HG02943 (cell line): ENCODE results near the gene PPP1R16B.
"Not testable (repeated sequence)": the region's sequence is repeated elsewhere in the genome, so short reads cannot be mapped to it uniquely, and the experiment has no call there.

Experiments used
- ATAC-seq: cut with Tn5 transposase; IDR thresholded peaks from one replicate; pipeline ENCODE4 v1.9.1; 2021; ENCODE audit warnings: mild to moderate bottlenecking, low read depth, moderate library complexity; ENCODE audit not compliant: unreplicated experiment

Gene PPP1R16B

GRCh38 chr20:38953630-38954340 is 148.3 kb downstream of the PPP1R16B start:
- ATAC-seq: no peak

- no peak for ATAC-seq
Measured at GRCh38 chr20:38957235-38957876, 151.9 kb downstream of the PPP1R16B start.

- no peak for ATAC-seq
Measured at GRCh38 chr20:38957915-38958485, 152.5 kb downstream of the PPP1R16B start.

DNA sequence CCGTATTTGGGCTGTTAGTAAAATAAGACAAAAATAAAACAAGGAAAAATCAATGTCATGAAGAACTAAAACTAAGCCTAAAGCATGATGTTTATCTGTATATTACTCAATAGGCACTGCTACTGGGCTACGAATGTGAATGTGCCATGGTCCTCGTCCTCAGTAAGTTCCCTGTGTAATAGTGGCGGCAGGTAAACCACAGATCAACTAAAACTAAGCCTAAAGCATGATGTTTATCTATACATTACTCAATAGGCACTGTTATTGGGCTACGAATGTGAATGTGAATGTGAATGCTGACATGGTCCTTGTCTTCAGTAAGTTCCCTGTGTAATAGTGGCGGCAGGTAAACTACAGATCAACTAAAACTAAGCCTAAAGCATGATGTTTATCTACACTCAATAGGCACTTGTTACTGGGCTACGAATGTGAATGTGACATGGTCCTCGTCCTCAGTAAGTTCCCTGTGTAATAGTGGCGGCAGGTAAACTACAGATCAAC is 154.7 kb downstream of the PPP1R16B start:
- not testable (repeated sequence) for ATAC-seq

DNA sequence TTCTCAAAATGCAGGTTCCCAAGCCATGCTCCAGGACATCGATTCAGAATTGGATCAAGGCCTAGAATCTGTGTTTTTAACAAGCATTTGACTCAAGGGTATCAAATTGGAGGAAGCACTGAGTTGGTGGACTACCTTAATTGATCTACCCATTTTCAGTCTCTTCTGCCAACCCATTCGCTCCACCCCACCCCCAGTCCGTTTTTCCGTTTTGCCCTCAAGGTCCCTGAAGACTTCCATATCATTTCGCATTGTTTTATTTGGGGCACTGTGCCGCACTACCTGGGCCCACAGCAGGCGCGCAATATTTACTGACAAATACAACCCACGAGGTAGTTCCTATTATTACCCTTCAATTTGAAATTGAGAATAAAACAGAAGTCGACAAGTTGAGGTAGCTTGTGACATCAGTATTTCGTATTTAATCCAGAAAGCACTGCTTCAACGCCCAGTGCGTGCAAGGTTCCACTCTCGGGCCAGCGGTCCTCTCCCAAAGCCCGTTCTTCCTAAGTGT is 156.1 kb downstream of the PPP1R16B start:
- peak; percentile 5 for ATAC-seq

DNA sequence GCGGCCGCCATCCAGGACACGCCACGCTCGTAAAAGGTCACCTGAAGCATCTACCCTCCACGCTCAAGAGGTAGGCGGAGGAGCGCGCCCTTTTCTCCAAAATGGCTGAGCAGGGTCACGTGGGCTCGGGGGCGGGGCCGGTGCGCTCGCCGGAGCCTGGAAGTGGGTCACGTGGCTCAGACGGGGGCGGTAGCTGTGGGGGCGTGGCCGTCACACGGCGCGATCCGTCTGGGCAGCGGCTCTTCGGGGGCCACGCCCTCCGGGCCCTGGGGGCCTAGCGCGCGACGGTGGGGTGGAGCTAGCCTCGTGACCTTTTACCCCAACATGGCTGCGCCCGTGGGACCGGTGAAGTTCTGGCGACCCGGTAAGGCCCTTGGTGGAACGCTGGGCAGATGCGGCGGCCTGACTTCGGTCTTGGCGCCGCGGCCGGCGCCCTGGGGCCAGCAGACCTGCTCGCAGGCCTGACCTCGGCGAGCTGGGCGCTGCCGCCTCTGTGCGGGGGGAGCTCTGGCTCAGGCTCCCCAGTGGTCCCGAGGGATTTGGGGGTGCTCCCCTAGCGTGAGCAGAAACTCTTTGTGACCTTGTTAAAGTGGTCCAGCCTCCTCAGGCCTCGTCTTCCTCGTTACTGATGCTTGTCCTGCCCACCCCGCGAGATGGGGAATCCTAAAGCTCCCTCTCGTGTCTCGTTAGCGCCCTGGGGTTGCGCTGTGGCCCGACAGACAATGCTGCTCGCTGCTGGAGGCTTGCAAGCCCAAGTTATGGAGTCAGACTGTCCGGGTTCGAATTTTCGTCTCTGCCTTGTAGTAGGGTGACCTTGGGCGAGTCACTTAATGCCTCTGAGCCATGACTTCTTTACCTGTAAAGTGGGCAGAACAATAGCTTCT is 156.8 kb downstream of the PPP1R16B start, which contains the start of gene DHX35:
Gene DHX35, plus strand, starts transcription at position 301 of the 884 bp plus-strand sequence. Its CDS starts 24 bp downstream, at position 325.
- peak; percentile 91 for ATAC-seq

DNA sequence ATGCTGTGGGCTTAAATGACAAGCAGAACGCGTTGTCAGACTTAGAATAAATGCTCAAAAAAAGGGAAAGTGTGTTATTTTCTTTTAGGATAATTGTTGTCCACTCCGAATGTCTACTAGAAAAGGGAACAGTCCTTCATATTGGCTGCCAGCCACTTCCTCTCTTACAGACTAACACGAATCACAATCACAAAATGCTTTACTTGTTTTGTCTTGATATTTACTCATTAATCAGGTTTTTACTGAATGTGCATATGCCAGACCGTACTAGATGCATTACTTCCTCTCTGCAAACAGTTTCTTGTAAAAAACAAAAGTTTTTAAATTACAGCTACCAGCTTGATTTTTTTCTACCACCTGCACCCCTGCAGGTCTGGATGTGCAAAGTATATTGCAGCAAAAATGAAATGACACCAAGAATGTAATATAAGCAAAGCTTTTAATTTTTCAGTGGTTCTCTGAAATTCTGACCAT is 157.5 kb downstream of the PPP1R16B start:
- no peak for ATAC-seq

DNA sequence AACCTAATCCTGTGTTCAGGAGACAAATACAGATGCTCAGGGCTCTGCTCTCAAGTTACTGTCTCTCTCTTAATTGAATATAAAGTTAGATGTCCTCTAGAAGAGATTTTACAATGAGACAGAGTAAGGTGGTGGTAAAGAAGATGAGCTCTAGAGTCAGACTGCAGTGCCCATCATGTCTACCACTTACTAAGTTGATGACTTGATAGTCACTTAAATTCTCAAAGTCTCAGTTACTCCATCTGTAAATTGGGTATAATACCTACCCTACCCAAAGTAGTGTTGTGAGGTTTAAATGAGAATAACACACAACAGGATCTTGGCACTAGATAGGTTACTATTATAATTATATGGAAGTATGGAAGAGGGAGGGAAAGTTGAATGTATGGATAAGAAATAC is 158.2 kb downstream of the PPP1R16B start:
- no peak for ATAC-seq

GRCh38 chr20:38965264-38965663 is 159.8 kb downstream of the PPP1R16B start:
- ATAC-seq: no peak

GRCh38 chr20:38968090-38968489 is 162.6 kb downstream of the PPP1R16B start:
- ATAC-seq: no peak

DNA sequence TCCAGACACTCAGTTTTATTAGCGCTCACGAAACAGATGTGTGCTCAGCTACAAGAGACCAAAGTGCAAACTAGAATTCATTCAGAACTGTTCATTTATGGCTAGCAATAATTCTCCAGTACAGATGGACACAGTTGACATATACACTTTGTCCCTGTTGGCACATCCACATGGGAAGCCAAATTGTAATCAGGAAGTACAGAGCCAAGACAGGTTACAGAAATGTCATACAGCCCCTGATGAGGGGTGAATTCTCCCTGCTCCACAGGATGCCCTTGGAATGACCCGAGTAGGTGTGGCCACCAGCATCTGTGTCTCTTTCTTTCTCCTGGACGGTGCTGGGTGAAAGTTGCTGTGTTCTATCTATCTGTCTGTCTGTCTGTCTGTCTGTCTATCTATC is 164.2 kb downstream of the PPP1R16B start:
- ATAC-seq: no peak

DNA sequence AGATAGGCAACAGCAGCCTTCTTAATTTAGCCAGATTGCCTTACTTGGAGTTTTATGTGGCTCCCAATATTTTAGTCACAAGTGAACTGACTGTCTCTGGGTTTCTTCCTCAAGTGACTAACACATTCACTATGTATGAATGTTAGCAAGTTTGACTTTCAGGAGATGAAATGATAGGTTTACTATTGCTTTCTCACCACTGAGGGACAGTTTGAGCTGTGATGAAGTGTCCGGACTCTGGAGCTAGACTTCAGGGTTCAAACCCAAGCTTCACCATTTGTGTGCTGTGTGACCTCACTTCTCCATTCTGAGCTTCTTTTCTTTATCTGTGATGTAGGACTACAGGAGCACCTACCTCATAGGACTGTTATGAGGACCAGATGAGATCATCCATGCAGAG is 164.8 kb downstream of the PPP1R16B start:
- ATAC-seq: no peak
